HepG2 (cell line): ENCODE data around the gene PSAP. TPM values are rescaled to one million over a fixed set of nuclear protein-coding genes. Genes with fewer than 3 reads are reported as not detected.

ENCODE experiments used
- ATAC-seq: fragments of 200-7000 bp; cut with Tn5 transposase; 3 replicates; pipeline ENCODE4 v1.9.1; 2020; ENCODE audit warnings: mild to moderate bottlenecking, moderate library complexity
- BruUV-seq: library from RNA; stranded (reverse); fragments of 400-500 nt; replicated peaks from 2 replicates; lab custom pipeline; 2021; lab: Mats Ljungman, UMichigan
- CTCF ChIA-PET: fragments of 300-600 bp; formaldehyde crosslinking; extraction: SDS; loops from one replicate; lab custom pipeline; 2021; ENCODE audit warnings: low total read pairs, inconsistent platforms, low intra/inter-chr PET ratio; lab: Yijun Ruan, JAX
- POLR2A ChIA-PET: fragments of 350-600 bp; sonication (Branson Sonifier 250); formaldehyde crosslinking; loops from one replicate; lab custom pipeline; 2020; ENCODE audit warnings: antibody characterized with exemption, inconsistent platforms; lab: Yijun Ruan, JAX
- DNase-seq: peaks from one replicate; pipeline ENCODE4 v3.0.0-alpha.2; 2015; ENCODE audit warnings: low spot score
- FAIRE-seq: peaks from 3 replicates; lab custom pipeline; 2011; peaks lifted over from hg19 to GRCh38; lab: Jason Lieb, UNC
- H2AFZ ChIP-seq: one replicate; pipeline ENCODE4 v1.6.1; 2011; ENCODE audit warnings: low read length, inconsistent platforms
- H3K27ac ChIP-seq: fragments of 300-600 bp; 3 replicates; pipeline ENCODE4 v1.8.0; 2011; ENCODE audit warnings: mixed run types, mild to moderate bottlenecking, mixed read lengths, low read length, inconsistent platforms; ENCODE audit not compliant: insufficient read depth; ENCODE audit errors: extremely low read length
- H3K27me3 ChIP-seq, 2 experiments: fragments of 200-600 bp in 1 of 2; 2 replicates in 1 of 2; 3 replicates in 1 of 2; pipeline versions ENCODE4 v1.6.0 to v1.8.0; 2011; ENCODE audit warnings: low read length in 2 of 2, mild to moderate bottlenecking in 2 of 2, moderate library complexity in 2 of 2, inconsistent platforms in 1 of 2; ENCODE audit not compliant: insufficient read depth in 2 of 2, control insufficient read depth in 1 of 2
- H3K36me3 ChIP-seq, 2 experiments: fragments of 200-600 bp in 1 of 2; replicated peaks in 1 of 2; 2 replicates in 1 of 2; 3 replicates in 1 of 2; pipeline versions ENCODE4 v1.5.1 to v1.8.0; 2011; ENCODE audit warnings: low read length in 2 of 2, inconsistent platforms in 1 of 2; ENCODE audit not compliant: insufficient read depth in 2 of 2, control insufficient read depth in 1 of 2
- H3K4me1 ChIP-seq: 2 replicates; pipeline ENCODE4 v1.5.1; 2012; ENCODE audit warnings: low read length, inconsistent platforms; ENCODE audit not compliant: insufficient read depth
- H3K4me2 ChIP-seq: 2 replicates; pipeline ENCODE4 v1.6.0; 2011; ENCODE audit warnings: low read depth, low read length, inconsistent platforms
- H3K4me3 ChIP-seq, 3 experiments: fragments of 200-600 bp in 1 of 3; sonication (generic), shearing (Covaris generic) in 1 of 3; replicated peaks in 1 of 3; 2 replicates each; pipeline ENCODE4 v1.5.1; 2011 to 2016; ENCODE audit warnings: low read length in 3 of 3, inconsistent platforms in 2 of 3, low read depth in 2 of 3, mild to moderate bottlenecking in 2 of 3, control low read depth in 1 of 3, mixed read lengths in 1 of 3; ENCODE audit not compliant: insufficient read depth in 1 of 3
- H3K79me2 ChIP-seq: one replicate; pipeline ENCODE4 v1.6.1; 2011; ENCODE audit warnings: low read length, inconsistent platforms; ENCODE audit not compliant: insufficient read depth
- H3K9ac ChIP-seq: 2 replicates; pipeline ENCODE4 v1.6.0; 2011; ENCODE audit warnings: mild to moderate bottlenecking, low read depth, low read length, inconsistent platforms; ENCODE audit not compliant: insufficient read depth
- H3K9me3 ChIP-seq: 2 replicates; pipeline ENCODE4 v1.5.1; 2012; ENCODE audit warnings: mild to moderate bottlenecking, low read length
- H4K20me1 ChIP-seq: 2 replicates; pipeline ENCODE4 v1.6.0; 2011; ENCODE audit warnings: inconsistent platforms, mild to moderate bottlenecking, low read length, moderate library complexity; ENCODE audit not compliant: insufficient read depth
- ATAD3A ChIP-seq: sonication (generic); formaldehyde crosslinking; IDR thresholded peaks from 2 replicates; pipeline ENCODE4 v1.4.0; 2020; ENCODE audit warnings: missing genetic modification reagents
- ATF7 ChIP-seq, 2 experiments: fragments of 450-650 bp in 1 of 2; sonication (generic) in 1 of 2; formaldehyde crosslinking in 1 of 2; IDR thresholded peaks; 2 replicates each; pipeline versions ENCODE4 v1.4.0 to v1.6.1; 2016 to 2020; ENCODE audit warnings: antibody characterized with exemption in 1 of 2, mild to moderate bottlenecking in 1 of 2, missing genetic modification reagents in 1 of 2
- CBX5 ChIP-seq: sonication (generic); formaldehyde crosslinking; IDR thresholded peaks from 2 replicates; pipeline ENCODE4 v1.4.0; 2020; ENCODE audit warnings: missing genetic modification reagents, borderline replicate concordance
- CTCF ChIP-seq: sonication (generic); formaldehyde crosslinking; IDR thresholded peaks from 2 replicates; pipeline ENCODE4 v1.5.0; 2020; ENCODE audit warnings: mild to moderate bottlenecking, missing genetic modification reagents, moderate library complexity
- ELF4 ChIP-seq: sonication (generic); formaldehyde crosslinking; IDR thresholded peaks from 2 replicates; pipeline ENCODE4 v1.5.0; 2020; ENCODE audit warnings: missing genetic modification reagents, mild to moderate bottlenecking, moderate library complexity, borderline replicate concordance
- PRMT3 ChIP-seq: sonication (generic); formaldehyde crosslinking; IDR thresholded peaks from 2 replicates; pipeline ENCODE4 v1.8.1; 2022; ENCODE audit warnings: low read depth, mild to moderate bottlenecking, moderate library complexity, missing genetic modification reagents, borderline replicate concordance
- SATB2 ChIP-seq: sonication (generic); formaldehyde crosslinking; IDR thresholded peaks from 2 replicates; pipeline ENCODE4 v1.5.0; 2020; ENCODE audit warnings: missing genetic modification reagents
- ZXDC ChIP-seq: sonication (generic); formaldehyde crosslinking; IDR thresholded peaks from 2 replicates; pipeline ENCODE4 v1.5.0; 2020; ENCODE audit warnings: mild to moderate bottlenecking, missing genetic modification reagents
- WGBS: methylation state at CpG from one replicate; pipeline ENCODE4 v1.1.6; 2017; ENCODE audit warnings: low lambda C conversion rate; 5-methylcytosine and 5-hydroxymethylcytosine counted together
- in situ Hi-C: cut with HindIII; loops from 2 replicates; pipeline ENCODE4 v1.10.0; 2017; ENCODE audit warnings: low pct_unique_long_range_greater_than_20kb; ENCODE audit not compliant: extremely low pct_ligation_motif_present
- intact Hi-C: fragments of 100-400 bp; cut with micrococcal nuclease; formaldehyde crosslinking; loops from one replicate; pipeline ENCODE4 v1.10.0; 2022; ENCODE audit not compliant: unreplicated experiment
- polyA plus RNA-seq, 8 experiments: library from polyadenylated mRNA; depleted of rRNA in 3 of 8; stranded (reverse) in 7 of 8; unstranded in 1 of 8; fragments of >200 nt; fragmentation: Illumina TruSeq in 4 of 8; extraction: Trizol in 4 of 8; gene quantifications; 2 replicates each; pipeline versions ENCODE4 v1.2.1 to v1.2.3, GENCODE V29; 2011 to 2016; ENCODE audit warnings: low read depth in 4 of 8, missing spikeins in 1 of 8, mixed read lengths in 1 of 8; ENCODE audit not compliant: insufficient read depth in 1 of 8
- total RNA-seq, 5 experiments: library from RNA; depleted of rRNA; stranded (reverse); fragments of >200 nt; fragmentation: Illumina TruSeq; extraction: Trizol; gene quantifications; 2 replicates each; pipeline ENCODE4 v1.2.3, GENCODE V29; 2016; ENCODE audit warnings: low read depth in 1 of 5

Gene PSAP
- total and polyA plus RNA-seq, 2 of the 13 experiments (the other 11 are each of a cell fraction or from before 2014, with no cell fraction given), result 323 to 643 TPM

DNA sequence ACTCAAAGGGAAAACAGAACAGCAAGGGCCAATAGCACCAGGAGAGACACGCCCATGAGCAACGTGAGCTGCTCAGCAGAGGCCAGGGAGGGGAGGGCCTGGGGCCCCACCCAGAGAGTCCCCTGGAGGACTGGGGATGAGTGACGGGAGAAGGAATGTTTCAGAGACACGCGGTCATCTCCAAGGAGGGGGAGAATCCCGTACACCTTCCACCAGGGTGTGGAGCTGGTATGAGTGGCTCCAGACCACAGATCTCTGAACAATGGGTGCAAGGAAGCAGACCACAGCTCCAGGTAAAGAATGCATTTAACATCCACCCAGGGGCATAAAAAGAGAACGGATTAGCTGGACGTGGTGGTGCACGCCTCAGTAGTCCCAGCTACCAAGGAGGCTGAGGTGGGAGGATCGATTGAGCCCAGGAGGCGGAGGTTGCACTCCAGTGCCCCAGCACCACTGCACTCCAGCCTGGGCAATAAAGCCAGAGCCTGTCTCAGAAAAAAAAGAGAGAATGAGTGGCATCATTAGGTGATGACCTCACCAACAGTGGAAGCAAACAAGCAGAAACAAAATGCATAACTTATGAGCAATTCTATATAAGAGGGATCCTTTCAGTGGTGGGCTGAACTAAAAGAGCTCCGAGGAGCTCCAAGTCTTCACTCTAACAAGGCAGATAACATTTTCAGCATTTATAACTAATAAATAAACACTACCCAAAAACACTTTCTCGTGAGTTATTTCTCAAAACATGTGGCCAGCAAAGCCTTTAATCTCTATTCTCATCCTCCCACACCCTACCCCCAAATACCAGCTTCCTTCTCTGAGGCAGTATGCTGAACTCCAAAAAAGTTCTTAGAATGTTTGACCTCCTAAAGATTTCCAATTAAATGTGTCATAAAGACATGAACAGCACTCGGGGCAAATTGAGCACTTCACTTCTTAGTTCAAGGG is 12.5 kb downstream of the PSAP start:
- H3K36me3 ChIP-seq, result peaks cover 8 to 21% of the 10 kb centered on the region in 2 experiments; a peak in 4 of 5 replicates
- POLR2A ChIA-PET, result interaction anchor here (1.4 kb wide), 1 partner anchor 12 kb away, joined by 6 read pairs; the partner anchor contains the start of gene PSAP
- no peak overlapping the region for H3K4me3 ChIP-seq
- no peak overlapping the region for H3K9ac ChIP-seq
- H3K79me2 ChIP-seq, result peaks cover 92% of the 10 kb centered on the region
- TF ChIP-seq ATF7 (IDR thresholded peaks at IDR 0.05) (peak; percentile 54), ATF7 (CRISPR knock-in tag; IDR thresholded peaks at IDR 0.05) (no peak), PRMT3 (CRISPR knock-in tag) (no peak)
- H3K9me3 ChIP-seq, result no peaks in the 10 kb centered on the region
- H3K27ac ChIP-seq, result no peak overlapping the region
- no peak for ATAC-seq
- H2AFZ ChIP-seq, result no peak overlapping the region
- no peak overlapping the region for H3K4me2 ChIP-seq
- intact Hi-C loops (loop anchor here (10.0 kb wide), 1 partner anchor 206 kb away; no protein-coding TSS in a partner anchor), in situ Hi-C loops (no loop called here)
- BruUV-seq, result no TSS peak
- CTCF ChIA-PET, result interaction anchor here (4.0 kb wide), 1 partner anchor 58 kb away, joined by 35 read pairs; no protein-coding TSS in a partner anchor
- peaks cover 79% of the 10 kb centered on the region for H4K20me1 ChIP-seq
- no peaks in the 10 kb centered on the region for H3K27me3 ChIP-seq
- no peak for DNase-seq
- H3K4me1 ChIP-seq, result peaks cover 36% of the 10 kb centered on the region
- 83% methylated on average over 14 of the region's 14 CpGs for WGBS
- FAIRE-seq, result no peak

GRCh38 chr10:71837098-71837827 is 13.8 kb downstream of the PSAP start:
- Histone ChIP-seq H3K27me3 (no peaks in the 10 kb centered on the region), H3K4me1 (peaks cover 36% of the 10 kb centered on the region), H3K4me2 (no peak overlapping the region), H3K9ac (no peak overlapping the region), H4K20me1 (peaks cover 72% of the 10 kb centered on the region), H3K79me2 (peaks cover 88% of the 10 kb centered on the region), H2AFZ (no peak overlapping the region), H3K9me3 (no peaks in the 10 kb centered on the region), H3K36me3 (peaks cover 11 to 31% of the 10 kb centered on the region in 2 experiments; a peak in 4 of 5 replicates), H3K27ac (peak overlapping the region; percentile 15), H3K4me3 (no peak overlapping the region)
- intact Hi-C loops (loop anchor here (1.0 to 10.0 kb wide), 2 partner anchors 59 to 208 kb away; no protein-coding TSS in a partner anchor), in situ Hi-C loops (no loop called here)
- ChIA-PET CTCF (interaction anchor here (4.0 kb wide), 1 partner anchor 59 kb away, joined by 35 read pairs; no protein-coding TSS in a partner anchor), POLR2A (interaction anchor here (0.6 to 2.9 kb wide), 2 partner anchors 9 to 14 kb away, joined by 3 to 23 read pairs; partner anchors contain the start of gene PSAP)
- peak; percentile 57 for DNase-seq
- WGBS, result 71% methylated on average over 15 of the region's 17 CpGs
- peak; percentile 83 for FAIRE-seq
- peak; percentile 94 for ATAC-seq
- BruUV-seq, result no TSS peak
- TF ChIP-seq ATAD3A (no peak), CTCF (peak; percentile 73), ELF4 (no peak), CBX5 (CRISPR knock-in tag) (peak; percentile 45; the same call in 1 of the 2 replicates), ZXDC (CRISPR knock-in tag) (no peak), SATB2 (CRISPR knock-in tag) (no peak)
